HT1080 (cell line): Measurements from ENCODE around the gene BABAM2. TPM values are rescaled to one million over a fixed set of nuclear protein-coding genes. Genes with fewer than 3 reads are reported as not detected.
"Not testable (repeated sequence)": the region's sequence is repeated elsewhere in the genome, so short reads cannot be mapped to it uniquely, and the experiment has no call there.

Experiments
- DNase-seq: peaks from one replicate; pipeline ENCODE4 v3.0.0-alpha.2; 2015; ENCODE audit warnings: low read depth
- total RNA-seq: library from RNA; depleted of rRNA; stranded (reverse); fragments of >200 nt; shearing (Covaris generic); gene quantifications from 2 replicates; pipeline ENCODE4 v1.2.3, GENCODE V29; 2014

The BABAM2 gene
- total RNA-seq, 1 experiment from 2014 or later: 31.8 TPM

- DNase-seq: no peak
Measured at GRCh38 chr2:28325173-28325566, 434.6 kb downstream of the BABAM2 start.

DNA sequence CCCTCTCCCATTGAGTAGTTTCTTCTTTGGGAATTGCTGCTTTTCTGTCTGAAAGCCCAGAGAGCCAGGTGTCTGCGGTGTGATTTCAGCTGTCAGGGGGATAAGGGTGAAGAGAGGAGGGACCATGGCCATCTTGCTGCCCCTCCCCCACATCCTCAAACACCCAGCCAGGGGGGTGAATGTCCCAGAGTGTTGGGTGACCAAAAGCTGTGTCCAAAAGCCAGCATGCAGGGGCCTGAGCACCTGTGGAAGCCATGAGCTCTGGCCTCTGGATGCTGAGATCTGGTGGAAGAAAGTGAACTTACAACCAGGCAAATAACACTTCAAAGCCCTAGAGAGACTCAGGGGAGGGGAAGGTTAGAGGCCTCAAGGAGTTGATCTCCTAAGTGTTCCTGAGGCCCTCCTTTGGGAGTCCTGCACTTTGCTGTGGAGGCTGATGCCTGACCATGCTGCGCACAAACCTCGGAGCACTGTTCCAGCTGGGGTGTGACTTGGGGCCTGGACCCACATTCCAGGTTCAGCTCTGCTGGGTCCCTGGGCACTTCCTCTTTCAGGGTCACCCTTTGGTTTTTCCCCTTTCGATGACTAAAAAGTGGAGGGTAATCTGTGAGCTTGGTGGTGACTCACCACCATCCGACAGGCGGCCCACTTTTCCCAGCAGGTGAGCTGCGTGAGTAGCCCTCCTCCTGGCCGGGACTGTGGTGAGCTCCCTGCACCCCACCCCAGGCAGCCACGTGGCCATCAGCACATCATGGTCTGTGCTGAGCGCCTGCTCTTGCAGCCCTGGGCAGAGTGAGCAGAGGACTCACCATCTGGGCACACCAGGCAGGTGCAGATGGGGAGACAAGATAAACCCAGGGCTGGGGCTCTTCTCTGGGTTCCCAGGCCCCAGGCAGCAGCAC is 435.3 kb downstream of the BABAM2 start:
- peak; percentile 61 for DNase-seq

- DNase-seq: no peak
Measured at GRCh38 chr2:28326469-28326805, 435.9 kb downstream of the BABAM2 start.

DNA sequence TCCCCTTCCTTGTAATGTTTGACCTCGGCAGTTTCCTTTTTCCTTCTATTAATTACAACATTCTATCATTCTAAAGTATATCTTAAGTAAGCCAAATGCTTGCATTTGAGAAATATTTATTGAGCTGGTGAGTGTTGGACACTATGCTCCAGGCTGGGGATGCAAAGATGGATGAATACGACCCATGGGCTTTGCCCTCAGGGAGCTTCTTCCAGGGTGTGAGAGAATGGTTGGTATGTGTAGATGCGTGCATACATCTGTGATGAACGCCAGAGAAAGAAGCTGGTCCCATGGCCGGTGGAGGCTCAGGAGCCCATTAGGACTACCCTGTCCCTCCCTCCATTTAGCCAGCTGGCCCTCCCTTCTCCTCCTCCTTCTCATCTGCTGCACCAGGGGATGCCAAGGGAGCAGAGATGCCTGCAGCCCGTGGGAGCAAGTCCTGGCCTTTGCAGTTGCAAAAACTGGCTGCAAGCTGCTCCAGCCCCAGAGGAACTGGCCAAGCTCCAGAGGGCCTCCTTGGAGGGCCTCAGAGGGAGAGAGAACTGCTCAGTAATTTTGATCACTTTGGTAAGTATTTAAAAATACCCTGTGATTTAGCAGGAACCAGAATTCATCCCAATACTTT is 436.5 kb downstream of the BABAM2 start:
- no peak for DNase-seq

DNA sequence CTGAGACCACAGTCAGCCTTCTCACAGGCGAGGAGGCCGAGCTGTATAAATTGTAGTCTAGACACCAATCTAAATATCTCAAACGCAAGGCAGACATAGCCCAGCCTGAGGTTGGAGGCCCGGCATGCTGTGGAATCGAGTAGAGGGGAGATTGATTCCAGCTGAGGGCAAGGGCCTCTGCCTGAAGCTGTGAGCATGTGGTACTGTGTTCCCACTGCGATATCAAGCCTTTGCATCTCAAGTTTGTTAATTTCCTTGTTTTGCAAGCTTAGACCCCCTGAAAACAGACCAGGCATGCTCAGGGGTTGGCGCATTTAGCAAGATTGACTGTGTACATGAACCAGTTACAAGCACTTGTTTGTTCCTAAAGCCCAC is 437.0 kb downstream of the BABAM2 start:
- no peak for DNase-seq

- DNase-seq: no peak
Measured at GRCh38 chr2:28327956-28328922, 437.7 kb downstream of the BABAM2 start.

GRCh38 chr2:28329184-28329583 is 438.7 kb downstream of the BABAM2 start:
- no peak for DNase-seq

DNA sequence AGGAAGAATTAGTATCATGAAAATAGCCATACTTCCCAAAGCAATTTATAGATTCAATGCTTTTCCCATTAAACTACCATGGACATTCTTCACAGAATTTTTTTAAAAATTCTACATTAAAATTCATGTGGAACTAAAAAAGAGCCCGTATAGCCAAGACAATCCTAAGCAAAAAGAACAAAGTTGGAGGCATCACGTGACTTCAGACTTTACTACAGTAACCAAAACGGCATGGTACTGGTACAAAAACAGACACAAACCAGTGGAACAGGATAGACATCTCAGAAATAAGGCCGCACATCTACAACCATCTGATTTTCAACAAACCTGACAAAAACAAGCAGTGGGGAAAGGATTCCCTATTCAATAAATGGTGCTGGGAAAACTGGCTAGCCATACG is 440.2 kb downstream of the BABAM2 start:
- DNase-seq: not testable (repeated sequence)

DNA sequence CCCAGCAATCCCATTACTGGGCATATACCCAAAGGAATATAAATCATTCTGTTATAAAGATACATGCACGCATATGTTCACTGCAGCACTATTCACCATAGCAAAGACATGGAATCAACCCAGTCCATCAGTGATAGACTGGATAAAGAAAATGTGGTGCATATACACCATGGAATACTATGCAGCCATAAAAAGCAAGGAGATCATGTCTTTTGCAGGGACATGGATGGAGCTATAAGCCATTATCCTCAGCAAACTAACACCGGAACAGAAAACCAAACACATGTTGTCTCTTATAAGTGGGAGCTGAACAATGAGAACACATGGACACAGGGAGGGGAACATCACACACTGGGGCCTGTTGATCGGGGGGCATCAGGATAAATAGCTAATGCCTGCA is 441.3 kb downstream of the BABAM2 start:
- DNase-seq: not testable (repeated sequence)

DNA sequence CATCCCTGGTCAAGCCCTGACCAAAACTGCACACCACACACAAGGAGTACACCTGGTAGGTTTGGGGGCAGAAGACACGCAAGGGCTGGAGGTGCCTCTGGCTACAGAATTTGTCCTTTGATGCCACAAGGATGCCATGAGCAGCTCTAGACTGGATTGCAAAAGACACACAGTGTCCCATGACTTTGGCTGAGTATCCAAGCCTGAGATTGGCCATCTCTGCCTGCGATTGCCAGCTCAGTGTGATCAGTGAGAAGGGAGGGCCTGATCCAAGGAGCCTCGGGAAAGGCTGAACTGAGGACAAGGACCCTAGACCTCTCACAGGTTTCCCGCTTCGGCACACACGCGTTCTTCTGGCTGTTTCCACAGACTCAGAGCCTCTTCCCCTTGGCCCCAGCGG is 442.2 kb downstream of the BABAM2 start:
- no peak for DNase-seq

- DNase-seq: no peak
Measured at GRCh38 chr2:28333606-28334526, 443.3 kb downstream of the BABAM2 start.

GRCh38 chr2:28334527-28334894 is 444.0 kb downstream of the BABAM2 start:
- no peak for DNase-seq

DNA sequence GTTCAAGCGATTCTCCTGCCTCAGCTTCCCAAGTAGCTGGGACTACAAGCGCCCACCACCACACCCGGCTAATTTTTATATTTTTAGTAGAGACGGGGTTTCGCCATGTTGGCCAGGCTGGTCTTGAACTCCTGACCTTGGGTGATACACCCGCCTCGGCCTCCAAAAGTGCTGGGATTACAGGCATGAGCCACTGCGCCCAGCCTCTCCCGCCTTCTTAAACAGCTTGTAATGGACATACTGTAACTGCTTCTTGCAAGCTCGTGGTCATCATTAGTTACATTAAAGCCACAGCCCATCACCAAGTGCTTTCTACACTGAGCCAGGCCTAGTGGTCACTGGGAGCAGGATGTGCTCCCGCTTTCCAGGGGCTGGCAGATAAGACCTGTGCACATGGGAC is 444.7 kb downstream of the BABAM2 start:
- not testable (repeated sequence) for DNase-seq

GRCh38 chr2:28335666-28336065 is 445.1 kb downstream of the BABAM2 start:
- no peak for DNase-seq

GRCh38 chr2:28336264-28336980 is 445.9 kb downstream of the BABAM2 start:
- no peak for DNase-seq

DNA sequence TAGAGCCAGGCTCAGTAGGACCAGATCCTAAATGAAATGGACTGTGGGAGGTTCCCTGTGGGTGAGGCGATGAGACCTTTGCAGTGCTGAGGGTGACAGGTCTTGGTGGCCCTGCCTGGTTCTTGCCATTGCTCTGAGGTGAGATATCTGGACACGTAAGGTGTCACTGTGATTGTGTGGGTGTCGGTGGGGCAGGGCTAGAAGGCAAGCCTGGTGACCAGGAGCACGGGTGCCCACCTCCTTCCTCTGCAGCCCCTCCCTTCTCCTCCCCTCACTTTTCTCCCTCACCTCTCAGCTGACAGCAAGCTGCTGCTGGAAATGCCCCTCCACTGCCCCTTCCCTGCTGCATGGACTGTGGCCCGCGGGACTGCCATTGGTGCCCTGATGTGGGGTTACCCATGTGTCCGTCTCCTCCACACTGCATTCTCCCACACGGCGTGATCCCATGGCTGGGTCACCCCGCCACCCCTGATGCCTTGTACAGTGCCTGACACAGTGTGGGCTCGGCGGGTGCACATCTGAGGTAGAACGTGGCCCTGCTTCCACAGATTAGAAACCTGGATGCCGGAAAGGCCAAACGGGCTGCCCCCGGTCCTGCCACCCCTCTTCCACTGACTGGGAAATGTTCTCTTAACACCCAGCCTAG is 446.6 kb downstream of the BABAM2 start:
- DNase-seq: no peak

DNA sequence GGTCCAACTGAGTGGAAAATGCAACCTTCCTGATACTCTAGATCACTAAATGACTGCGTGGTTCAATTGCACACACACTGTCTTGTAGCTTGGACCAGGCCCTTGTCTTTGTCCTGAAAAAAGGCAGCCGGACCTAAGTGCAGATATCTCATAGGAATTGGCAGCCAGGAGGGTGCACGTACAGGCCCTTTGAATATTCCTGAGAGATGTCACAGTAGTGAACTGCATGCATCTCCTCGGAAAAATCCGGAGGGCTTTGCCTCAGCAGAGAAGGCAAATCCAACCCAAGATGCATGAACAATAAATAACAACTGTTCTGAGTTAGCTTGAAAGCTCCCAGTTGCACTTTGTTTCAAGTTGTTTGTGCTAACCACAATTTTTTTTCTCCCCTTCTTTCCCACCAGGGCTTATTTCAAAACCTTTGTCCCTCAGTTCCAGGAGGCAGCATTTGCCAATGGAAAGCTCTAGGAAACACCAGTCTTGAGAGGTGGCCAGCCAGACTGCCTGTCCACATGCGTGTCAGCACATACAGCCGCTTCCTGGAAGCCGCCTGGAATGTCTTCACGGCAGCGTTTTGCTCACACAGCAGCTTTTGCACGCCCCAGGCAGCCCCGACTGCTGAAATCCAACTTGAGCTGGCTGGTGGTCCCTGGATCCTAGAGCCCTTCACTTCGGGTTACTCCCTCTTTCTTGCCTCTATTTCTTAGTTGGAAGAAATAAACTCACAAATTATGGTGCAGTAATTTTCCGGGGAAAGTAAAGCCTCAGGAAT is 447.7 kb downstream of the BABAM2 start:
- no peak for DNase-seq

DNA sequence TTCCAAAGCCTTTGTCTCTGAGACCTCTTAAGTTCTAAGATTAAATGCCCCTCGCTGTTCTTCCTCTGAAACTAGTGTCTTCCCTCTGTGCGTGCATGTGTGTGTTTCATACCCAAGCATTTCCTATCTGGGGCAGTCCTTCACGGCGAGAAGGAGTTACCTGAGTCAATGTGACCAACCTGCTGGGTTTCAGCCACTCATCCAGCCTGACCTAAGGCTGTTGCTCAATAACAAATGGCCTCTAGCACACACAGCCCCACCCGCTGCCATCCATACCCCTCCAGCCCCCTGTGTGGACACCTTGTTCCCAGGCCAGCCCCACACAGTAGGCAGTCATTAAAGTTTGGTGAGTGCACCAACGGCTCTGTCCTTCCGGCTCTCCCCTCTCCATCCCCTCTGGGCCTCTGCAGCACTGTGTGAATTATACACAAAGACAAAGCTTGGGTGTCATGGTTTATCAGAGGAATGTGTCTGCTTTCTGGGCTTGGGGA is 448.3 kb downstream of the BABAM2 start:
- no peak for DNase-seq
